ENCODE data around the gene MB.
"Not testable (repeated sequence)": the region's sequence is repeated elsewhere in the genome, so short reads cannot be mapped to it uniquely, and the experiment has no call there.

Gene MB

DNA sequence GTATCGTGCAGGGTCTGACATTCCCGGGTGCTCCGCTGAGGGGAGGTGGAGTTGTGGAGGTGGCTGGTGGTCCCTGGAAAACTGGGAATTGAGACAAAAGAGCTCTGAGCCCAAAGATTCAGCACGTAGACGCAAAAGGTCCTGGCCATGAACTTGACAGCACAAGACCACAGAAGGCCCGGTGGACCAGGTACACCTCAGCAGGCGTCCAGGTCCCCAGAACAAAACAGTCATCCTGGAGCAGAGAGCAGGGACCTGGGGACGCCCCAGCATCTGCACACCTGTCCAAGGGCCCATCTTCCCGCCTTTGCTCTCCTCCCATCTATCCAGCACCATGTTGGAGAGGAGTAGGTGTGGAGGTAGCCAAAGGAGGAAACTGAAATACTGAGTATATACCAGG lies 13.8 kb upstream of the MB start:
- no peak for DNase-seq (ENCODE audit: low spot score in 2 of 2)
- no peak overlapping the region for H3K4me3 ChIP-seq
- no peaks in the 10 kb centered on the region for H3K36me3 ChIP-seq (replicated peaks)
- in situ Hi-C loops (cut with MboI; ENCODE audit: low sequenced_read_pairs), result loop anchor here (10.0 kb wide), 1 partner anchor 284 kb away; no protein-coding TSS in a partner anchor
- H3K4me1 ChIP-seq, result peaks cover 6% of the 10 kb centered on the region; the same call in 1 of the 2 replicates
- H3K9me3 ChIP-seq, result no peaks in the 10 kb centered on the region
- H3K27me3 ChIP-seq (ENCODE audit: low read depth), result no peaks in the 10 kb centered on the region

DNA sequence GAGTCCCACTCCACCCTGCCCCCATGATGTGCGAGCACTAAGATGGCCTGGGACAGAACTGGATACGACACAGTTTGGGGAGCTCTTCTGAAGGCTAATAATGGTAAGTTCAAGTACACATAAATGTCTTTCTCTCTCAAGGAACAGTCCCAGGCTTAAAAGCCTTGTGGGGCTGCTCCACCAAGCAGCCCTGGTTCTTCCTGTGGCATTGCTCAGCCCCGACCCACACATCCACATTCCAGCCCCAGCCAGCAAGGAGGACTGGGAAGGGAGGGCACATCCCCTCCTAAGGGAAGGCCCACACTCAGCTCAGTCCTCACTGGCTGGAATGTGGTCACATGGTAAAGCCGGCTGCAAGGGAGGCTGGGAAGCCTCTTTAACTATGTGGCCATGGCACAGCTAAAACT lies 13.3 kb upstream of the MB start:
- DNase-seq (ENCODE audit: low spot score in 2 of 2), result peak in 1 of 2 experiments; percentile 28
- H3K4me1 ChIP-seq, result peaks cover 6% of the 10 kb centered on the region; the same call in 1 of the 2 replicates
- in situ Hi-C loops (cut with MboI; ENCODE audit: low sequenced_read_pairs), result loop anchor here (10.0 kb wide), 1 partner anchor 284 kb away; no protein-coding TSS in a partner anchor
- no peak overlapping the region for H3K4me3 ChIP-seq
- no peaks in the 10 kb centered on the region for H3K36me3 ChIP-seq (replicated peaks)
- H3K9me3 ChIP-seq, result no peaks in the 10 kb centered on the region
- H3K27me3 ChIP-seq (ENCODE audit: low read depth), result no peaks in the 10 kb centered on the region

DNA sequence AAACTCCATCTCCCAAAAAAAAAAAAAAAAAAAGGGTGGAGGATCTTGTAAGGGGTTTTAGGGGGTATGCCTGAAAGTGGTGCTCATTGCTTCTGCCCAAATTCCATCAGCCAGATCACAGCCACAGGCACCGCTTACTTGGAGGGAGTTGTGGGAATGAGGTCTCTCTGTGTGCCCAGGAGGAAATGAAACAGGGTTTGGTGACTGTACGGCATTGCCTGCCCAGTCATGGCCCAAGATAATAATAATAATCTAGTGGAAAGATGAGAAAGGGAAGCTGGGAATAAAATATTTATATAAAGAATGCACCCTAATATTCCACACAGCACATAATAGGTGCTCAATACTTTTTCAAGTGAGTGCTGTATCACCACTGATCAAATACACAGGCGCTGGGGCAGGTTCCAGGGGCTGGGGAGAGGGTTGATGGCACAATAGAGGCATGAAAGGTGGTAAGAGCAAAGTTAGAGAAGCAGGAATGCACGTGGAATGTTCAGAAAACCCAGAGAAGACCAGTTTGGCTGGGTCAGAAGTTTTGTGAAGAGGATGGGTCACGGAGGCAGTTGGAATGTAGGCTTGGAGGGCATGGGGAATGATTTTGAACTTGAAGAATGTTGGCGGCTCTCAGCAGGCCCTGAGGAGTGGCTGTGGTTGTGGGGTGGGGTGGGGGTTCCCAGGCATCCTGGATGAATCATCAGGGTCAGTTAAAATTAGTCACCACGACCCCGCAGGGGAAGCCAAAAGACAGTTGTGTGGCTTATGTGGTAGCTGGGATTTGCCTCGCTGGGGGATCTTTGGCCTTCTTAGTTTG lies 12.5 kb upstream of the MB start:
- in situ Hi-C loops (cut with MboI; ENCODE audit: low sequenced_read_pairs), result loop anchor here (10.0 kb wide), 1 partner anchor 285 kb away; no protein-coding TSS in a partner anchor
- H3K27me3 ChIP-seq (ENCODE audit: low read depth), result no peaks in the 10 kb centered on the region
- H3K4me3 ChIP-seq, result no peak overlapping the region
- no peaks in the 10 kb centered on the region for H3K36me3 ChIP-seq (replicated peaks)
- no peak for DNase-seq (ENCODE audit: low spot score in 2 of 2)
- no peaks in the 10 kb centered on the region for H3K9me3 ChIP-seq
- H3K4me1 ChIP-seq, result peaks cover 6% of the 10 kb centered on the region; the same call in 1 of the 2 replicates

DNA sequence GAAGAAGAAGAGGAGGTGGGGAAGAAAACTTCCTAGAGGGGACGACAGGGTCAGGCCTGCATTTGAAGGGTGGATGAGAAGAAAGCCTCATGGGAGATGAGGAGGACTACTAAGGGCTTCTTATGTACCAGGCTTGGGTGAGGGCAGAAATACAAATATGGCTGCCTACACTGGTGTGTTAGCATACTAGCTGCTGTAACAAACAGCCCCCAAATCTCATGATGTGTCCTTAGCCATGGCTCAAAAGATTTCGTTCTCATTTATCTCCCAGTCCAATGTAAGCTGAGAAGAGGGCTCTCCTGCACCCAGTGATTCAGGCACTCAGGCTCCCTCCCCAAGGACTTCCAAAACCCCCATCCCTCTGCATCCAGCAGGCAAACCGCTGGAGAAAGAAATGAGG lies 11.6 kb upstream of the MB start:
- Histone ChIP-seq H3K9me3 (no peaks in the 10 kb centered on the region), H3K4me1 (peaks cover 6% of the 10 kb centered on the region; the same call in 1 of the 2 replicates), H3K36me3 (replicated peaks) (no peaks in the 10 kb centered on the region), H3K4me3 (no peak overlapping the region), H3K27me3 (ENCODE audit: low read depth) (no peaks in the 10 kb centered on the region)
- no peak for DNase-seq (ENCODE audit: low spot score in 2 of 2)
- in situ Hi-C loops (cut with MboI; ENCODE audit: low sequenced_read_pairs), result no loop called here

DNA sequence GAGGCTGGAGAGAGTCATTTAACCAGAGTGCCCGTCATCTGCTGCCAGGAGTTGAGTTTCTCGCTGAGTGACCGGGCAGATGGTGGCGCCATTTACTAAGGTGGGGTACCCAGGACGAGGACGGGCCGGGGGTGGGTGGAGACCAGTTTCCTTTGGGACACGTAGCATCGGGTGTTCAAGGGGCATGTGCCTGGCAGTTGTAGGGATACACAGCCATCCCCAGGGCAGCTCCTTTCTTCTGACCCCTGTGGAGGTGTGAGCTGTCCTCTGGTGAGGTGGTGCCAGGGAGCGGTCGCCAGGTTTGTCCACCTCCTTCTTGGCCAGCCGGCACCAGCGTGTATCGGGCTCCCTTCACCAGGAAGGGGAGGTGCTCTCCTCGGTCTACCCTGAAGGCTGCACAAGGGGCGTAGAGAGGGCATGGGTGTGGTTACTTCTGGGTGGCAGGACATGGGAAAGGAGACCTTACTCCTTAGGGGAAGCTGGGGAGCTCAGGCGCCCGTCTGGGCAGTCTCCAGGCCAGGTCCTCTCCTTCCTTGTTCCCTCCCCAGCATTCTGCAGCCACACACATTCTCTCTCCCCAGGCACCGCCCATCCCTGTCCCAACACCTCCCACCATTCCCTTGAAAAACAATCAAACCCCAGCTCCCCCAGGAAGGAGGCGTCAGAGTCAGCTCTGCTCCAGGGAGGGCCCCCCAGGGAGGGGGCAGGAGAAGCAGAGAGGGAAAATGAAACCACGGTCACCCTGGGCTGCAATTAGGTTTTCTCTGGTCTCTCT lies 10.3 kb upstream of the MB start:
- Histone ChIP-seq H3K36me3 (replicated peaks) (no peaks in the 10 kb centered on the region), H3K4me1 (peaks cover 6% of the 10 kb centered on the region; the same call in 1 of the 2 replicates), H3K4me3 (peak overlapping the region; percentile 22), H3K9me3 (no peaks in the 10 kb centered on the region), H3K27me3 (ENCODE audit: low read depth) (no peaks in the 10 kb centered on the region)
- in situ Hi-C loops (cut with MboI; ENCODE audit: low sequenced_read_pairs), result no loop called here
- DNase-seq (ENCODE audit: low spot score in 2 of 2), result peak; percentile 26 to 76

DNA sequence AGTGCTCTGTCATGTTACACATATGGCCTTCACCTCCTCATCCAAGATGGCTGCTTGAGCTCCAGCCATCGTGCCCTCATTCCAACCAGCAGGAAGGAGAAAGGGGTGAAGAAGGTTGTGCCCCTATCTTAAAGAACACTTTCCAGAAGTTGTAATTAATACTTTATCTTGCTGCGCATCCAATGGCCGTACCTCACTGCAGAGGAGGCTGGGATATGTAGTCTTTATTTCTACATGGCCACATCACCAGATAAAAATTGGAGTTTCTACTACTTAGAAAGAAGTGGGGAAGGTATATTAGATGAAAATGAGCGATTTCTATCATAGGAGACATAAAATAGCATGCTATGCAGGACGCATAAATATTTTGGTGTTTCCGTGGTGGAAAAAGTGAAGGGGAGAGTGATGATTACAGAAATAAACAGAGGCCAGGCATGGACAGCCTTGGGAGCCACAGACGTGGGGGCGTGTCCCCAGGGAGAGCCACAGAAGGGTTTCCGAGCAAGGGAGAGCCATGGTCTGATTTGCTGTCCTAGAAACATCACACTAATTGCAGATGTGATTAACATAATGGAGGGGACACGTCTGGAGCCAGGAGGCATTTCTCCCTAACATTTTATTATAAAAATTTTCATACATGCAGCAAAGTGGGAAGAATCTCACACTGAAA lies 8.8 kb upstream of the MB start:
- in situ Hi-C loops (cut with MboI; ENCODE audit: low sequenced_read_pairs), result no loop called here
- no peak for DNase-seq (ENCODE audit: low spot score in 2 of 2)

DNA sequence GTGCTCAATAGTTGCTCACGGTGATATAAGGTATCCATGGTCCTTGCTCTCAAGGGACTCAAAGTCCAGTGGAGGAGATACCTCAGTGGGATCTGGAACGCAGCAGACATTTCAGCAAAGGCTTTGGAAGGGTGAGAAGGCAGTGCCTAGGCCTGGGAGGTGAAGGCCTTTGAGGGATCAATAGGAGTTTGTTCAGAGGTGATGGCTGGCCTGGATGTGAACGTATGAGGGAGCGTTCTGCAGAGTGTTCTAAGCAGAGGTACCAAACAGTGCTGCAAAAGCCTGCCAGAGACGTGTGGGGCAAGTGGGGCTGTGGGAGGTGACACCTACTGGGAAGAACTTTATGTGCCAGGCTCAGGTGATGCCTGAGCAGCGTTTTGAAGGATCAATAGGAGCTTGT lies 7.4 kb upstream of the MB start:
- H3K4me3 ChIP-seq, result no peak overlapping the region
- H3K4me1 ChIP-seq, result peaks cover 6% of the 10 kb centered on the region; the same call in 1 of the 2 replicates
- H3K36me3 ChIP-seq (replicated peaks), result no peaks in the 10 kb centered on the region
- H3K9me3 ChIP-seq, result no peaks in the 10 kb centered on the region
- DNase-seq (ENCODE audit: low spot score in 2 of 2), result no peak
- in situ Hi-C loops (cut with MboI; ENCODE audit: low sequenced_read_pairs), result loop anchor here (5.0 kb wide), 1 partner anchor 498 kb away; no protein-coding TSS in a partner anchor
- 0 out of 2 replicates have a peak, but pooled peaks cover 3% of the 10 kb centered on the region for H3K27me3 ChIP-seq (ENCODE audit: low read depth)

More for the DNA sequence above, 8.8 kb upstream of the MB start:
- Histone ChIP-seq H3K36me3 (replicated peaks) (no peaks in the 10 kb centered on the region), H3K4me3 (no peak overlapping the region), H3K27me3 (ENCODE audit: low read depth) (no peaks in the 10 kb centered on the region), H3K4me1 (peaks cover 6% of the 10 kb centered on the region; the same call in 1 of the 2 replicates), H3K9me3 (no peaks in the 10 kb centered on the region)

DNA sequence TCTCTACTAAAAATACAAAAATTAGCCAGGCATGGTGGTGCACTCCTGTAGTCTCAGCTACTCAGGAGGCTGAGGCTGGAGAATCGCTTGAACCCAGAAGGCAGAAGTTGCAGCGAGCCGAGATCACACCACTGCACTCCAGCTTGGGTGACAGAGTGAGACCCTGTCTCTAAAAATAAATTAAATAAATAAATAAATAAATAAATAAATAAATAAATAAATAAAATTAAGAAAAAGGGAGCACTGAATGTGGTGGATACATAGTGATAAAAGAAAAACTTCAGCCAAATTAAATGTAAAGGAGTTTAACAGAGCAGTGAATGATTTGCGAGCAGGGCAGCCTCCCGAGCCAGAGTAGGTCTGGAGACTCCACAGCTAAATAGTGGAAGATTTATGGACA lies 6.8 kb upstream of the MB start:
- H3K27me3 ChIP-seq (ENCODE audit: low read depth); H3K36me3 ChIP-seq (replicated peaks); H3K9me3 ChIP-seq; DNase-seq (ENCODE audit: low spot score in 2 of 2); H3K4me1 ChIP-seq; H3K4me3 ChIP-seq: not testable (repeated sequence)
- in situ Hi-C loops (cut with MboI; ENCODE audit: low sequenced_read_pairs), result loop anchor here (5.0 kb wide), 1 partner anchor 498 kb away; no protein-coding TSS in a partner anchor

DNA sequence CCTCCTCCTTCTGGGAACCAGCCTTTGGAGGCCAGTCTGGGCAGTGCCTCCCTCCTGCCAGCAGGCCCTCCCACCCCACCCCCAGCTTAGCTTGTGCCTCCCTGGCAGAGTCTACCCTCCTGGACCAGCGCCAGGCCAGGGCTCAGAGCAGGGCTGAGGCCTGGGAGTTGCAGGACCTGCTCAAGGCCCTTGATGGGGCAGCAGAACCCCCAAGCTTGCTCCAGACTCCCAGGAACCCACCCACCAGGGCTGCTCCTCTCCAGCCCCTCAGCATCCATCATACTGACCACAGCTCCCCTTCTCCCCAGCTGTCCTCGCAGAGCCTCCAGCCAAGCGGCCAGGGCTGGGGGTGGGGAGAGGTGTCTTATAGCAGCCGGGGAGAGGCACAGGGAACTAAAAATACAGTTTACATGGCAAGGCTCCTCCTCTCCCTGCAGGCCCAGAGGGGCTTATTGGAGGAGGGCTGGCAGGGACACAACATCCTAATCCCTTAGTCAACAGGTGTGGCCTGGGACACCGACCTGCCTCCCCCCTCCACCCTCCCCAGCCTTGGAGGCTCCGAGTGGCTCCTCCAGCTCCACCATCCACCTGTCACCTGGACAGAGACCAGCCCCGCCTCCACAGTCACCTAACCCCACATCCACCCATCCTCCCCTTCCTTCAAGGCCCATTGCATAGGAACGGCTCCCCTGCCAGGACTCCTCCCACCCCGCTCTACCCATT lies 5.2 kb upstream of the MB start:
- in situ Hi-C loops (cut with MboI; ENCODE audit: low sequenced_read_pairs), result loop anchor here (5.0 kb wide), 1 partner anchor 500 kb away; no protein-coding TSS in a partner anchor
- DNase-seq (ENCODE audit: low spot score in 2 of 2), result no peak
- H3K4me3 ChIP-seq, result no peak overlapping the region

DNA sequence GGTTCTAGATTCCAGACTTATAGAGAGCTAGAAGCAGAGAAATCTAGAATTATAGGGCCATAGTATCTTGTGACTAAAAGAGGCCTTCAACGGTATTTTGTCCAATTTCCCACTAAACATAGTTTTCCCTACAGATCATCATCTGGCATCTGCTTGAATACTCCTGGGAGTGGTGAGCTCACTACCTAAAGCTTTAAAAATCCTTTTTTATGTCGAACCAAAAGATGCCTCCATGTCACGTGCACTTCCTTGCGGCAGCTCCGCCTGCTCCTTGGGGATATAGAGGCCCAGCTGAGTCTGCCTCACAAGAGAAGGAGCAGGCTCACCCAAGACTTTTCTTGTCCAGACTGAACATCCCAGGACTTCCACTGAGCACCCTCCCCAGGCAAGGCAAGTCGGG lies 4.3 kb upstream of the MB start:
- H3K9me3 ChIP-seq, result no peaks in the 10 kb centered on the region
- no peak overlapping the region for H3K4me3 ChIP-seq
- no peaks in the 10 kb centered on the region for H3K4me1 ChIP-seq
- DNase-seq (ENCODE audit: low spot score in 2 of 2), result no peak
- in situ Hi-C loops (cut with MboI; ENCODE audit: low sequenced_read_pairs), result loop anchor here (5.0 kb wide), 1 partner anchor 501 kb away; no protein-coding TSS in a partner anchor
- H3K36me3 ChIP-seq (replicated peaks), result no peaks in the 10 kb centered on the region
- H3K27me3 ChIP-seq (ENCODE audit: low read depth), result 0 out of 2 replicates have a peak, but pooled peaks cover 3% of the 10 kb centered on the region

More for the DNA sequence above, 5.2 kb upstream of the MB start:
- Histone ChIP-seq H3K9me3 (no peaks in the 10 kb centered on the region), H3K36me3 (replicated peaks) (no peaks in the 10 kb centered on the region), H3K27me3 (ENCODE audit: low read depth) (0 out of 2 replicates have a peak, but pooled peaks cover 3% of the 10 kb centered on the region), H3K4me1 (peaks cover 1% of the 10 kb centered on the region; the same call in 1 of the 2 replicates)

DNA sequence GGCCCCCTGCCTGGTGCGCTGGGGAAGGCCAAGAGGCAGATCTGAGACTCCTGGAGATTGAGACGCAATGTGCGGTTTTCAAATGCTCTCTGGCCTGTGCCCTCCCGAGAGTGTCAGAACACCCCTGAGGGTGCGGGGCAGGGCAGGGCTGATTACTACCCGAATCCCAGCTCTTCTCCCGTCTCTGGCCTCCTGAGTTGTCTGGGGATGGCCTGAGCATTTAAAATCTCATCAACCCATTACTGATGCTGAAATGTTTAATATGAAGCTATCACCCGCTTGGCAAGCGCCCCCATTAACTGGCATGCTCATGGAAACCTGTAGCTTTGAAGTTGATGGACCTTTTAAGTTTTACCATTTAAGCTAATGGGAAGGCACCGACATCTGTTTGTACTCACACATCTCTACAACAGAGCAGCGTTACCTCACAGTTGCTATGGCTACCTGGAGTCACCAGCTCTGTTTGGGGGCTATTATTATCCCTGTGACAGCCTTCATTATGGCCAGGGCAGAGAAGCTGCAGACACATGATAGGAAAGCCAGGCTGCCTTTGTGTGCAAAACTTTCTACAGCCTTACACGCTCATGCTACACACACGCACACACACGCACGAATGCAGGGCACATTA lies 3.6 kb upstream of the MB start:
- no peaks in the 10 kb centered on the region for H3K4me1 ChIP-seq
- H3K36me3 ChIP-seq (replicated peaks), result no peaks in the 10 kb centered on the region
- DNase-seq (ENCODE audit: low spot score in 2 of 2), result no peak
- H3K27me3 ChIP-seq (ENCODE audit: low read depth), result 0 out of 2 replicates have a peak, but pooled peaks cover 3% of the 10 kb centered on the region
- no peak overlapping the region for H3K4me3 ChIP-seq
- in situ Hi-C loops (cut with MboI; ENCODE audit: low sequenced_read_pairs), result loop anchor here (5.0 kb wide), 1 partner anchor 502 kb away; no protein-coding TSS in a partner anchor
- H3K9me3 ChIP-seq, result no peaks in the 10 kb centered on the region

DNA sequence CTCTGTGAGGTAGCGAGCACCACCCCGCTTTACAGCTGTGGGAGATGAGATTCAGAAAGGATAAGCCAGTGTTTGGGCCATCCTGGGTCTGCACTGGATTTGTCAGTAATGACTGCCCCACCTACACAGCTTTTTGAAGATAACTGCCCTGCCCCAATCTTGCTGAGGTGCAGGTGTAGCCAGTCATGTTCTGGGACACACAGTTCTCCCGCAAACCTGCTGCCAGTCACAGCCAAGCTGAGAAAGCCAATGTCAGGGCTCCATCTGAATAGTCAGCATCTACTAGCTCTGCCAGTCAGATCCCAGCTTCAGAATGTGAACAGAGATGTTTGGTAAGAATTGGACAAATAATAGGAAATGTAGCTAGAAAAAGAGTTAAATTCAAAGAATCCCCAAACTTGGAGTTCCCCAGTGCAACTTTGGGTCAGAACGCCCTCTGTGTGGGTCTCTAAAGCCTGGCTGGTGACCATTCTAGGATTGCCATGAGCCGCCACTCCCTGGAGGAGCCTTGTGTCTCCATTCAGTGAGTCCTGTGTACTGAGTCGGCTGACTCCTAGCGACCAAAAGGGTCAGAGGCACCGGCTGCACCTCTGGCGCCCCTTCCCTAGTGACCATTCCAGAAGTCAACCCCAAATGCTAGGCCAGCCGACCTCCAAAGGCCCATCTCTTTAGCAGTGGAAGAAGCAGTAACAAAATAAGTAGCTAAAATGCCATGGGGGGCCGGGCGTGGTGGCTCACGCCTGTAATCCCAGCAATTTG lies 2.4 kb upstream of the MB start:
- Histone ChIP-seq H3K4me1 (no peaks in the 10 kb centered on the region), H3K9me3 (no peaks in the 10 kb centered on the region), H3K4me3 (no peak overlapping the region), H3K27me3 (ENCODE audit: low read depth) (0 out of 2 replicates have a peak, but pooled peaks cover 3% of the 10 kb centered on the region), H3K36me3 (replicated peaks) (no peaks in the 10 kb centered on the region)
- no peak for DNase-seq (ENCODE audit: low spot score in 2 of 2)
- in situ Hi-C loops (cut with MboI; ENCODE audit: low sequenced_read_pairs), result loop anchor here (5.0 kb wide), 1 partner anchor 503 kb away; no protein-coding TSS in a partner anchor

Measured in HAP-1 (cell line).